ENCODE data around the gene SNED1. TPM values are rescaled to one million over a fixed set of nuclear protein-coding genes. Genes with fewer than 3 reads are reported as not detected.

SNED1 gene
- total RNA-seq, 1 donor from 2014 or later: 19.4 TPM

DNA sequence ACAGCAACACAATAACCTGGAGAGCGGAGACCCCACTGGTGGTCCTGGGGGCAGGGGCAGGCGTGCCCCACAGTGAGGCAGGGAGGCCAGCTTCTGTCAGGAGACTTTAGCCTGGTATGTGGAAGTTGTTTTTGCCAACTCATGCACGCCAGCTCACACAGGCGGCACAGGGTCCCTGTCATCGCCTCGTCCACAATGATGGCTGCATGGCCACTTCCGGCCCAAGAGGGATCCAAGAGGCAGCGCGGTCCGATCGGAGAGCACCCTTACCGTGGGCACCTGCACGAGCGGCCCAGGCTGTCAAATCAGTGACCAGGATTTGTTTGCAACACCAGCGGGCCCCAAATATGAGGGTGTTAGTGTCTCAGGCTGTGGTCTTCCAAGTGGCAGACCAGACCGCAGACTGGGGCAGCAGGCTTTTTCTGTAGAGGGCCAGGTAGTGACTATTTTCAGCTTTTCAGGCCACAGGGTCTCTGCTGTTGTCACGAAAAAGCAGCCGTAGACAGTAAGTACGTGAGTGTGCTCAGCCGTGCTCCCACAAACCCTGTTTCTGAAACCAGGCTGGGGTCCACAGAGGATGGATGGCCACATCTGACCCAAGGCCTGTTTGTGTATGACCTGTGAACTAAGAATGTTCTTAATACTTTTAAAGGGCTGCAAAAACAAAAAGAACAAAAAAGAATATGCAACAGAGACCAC, 21.2 kb downstream of the SNED1 start:
- peak; percentile 77 for DNase-seq (ENCODE audit: extremely low spot score, unreplicated experiment)
- H3K4me3 Mint-ChIP-seq (ENCODE audit: unreplicated experiment): no peak overlapping the region
- no peaks in the 10 kb centered on the region for H3K36me3 Mint-ChIP-seq (ENCODE audit: unreplicated experiment)
- TF ChIP-seq, protein P1, sequence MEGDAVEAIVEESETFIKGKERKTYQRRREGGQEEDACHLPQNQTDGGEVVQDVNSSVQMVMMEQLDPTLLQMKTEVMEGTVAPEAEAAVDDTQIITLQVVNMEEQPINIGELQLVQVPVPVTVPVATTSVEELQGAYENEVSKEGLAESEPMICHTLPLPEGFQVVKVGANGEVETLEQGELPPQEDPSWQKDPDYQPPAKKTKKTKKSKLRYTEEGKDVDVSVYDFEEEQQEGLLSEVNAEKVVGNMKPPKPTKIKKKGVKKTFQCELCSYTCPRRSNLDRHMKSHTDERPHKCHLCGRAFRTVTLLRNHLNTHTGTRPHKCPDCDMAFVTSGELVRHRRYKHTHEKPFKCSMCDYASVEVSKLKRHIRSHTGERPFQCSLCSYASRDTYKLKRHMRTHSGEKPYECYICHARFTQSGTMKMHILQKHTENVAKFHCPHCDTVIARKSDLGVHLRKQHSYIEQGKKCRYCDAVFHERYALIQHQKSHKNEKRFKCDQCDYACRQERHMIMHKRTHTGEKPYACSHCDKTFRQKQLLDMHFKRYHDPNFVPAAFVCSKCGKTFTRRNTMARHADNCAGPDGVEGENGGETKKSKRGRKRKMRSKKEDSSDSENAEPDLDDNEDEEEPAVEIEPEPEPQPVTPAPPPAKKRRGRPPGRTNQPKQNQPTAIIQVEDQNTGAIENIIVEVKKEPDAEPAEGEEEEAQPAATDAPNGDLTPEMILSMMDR (IDR thresholded peaks at IDR 0.05): no peak
- H3K9me3 Mint-ChIP-seq (ENCODE audit: unreplicated experiment): peaks cover 15% of the 10 kb centered on the region
- no peak overlapping the region for H3K27ac Mint-ChIP-seq (ENCODE audit: unreplicated experiment)
- H3K4me1 Mint-ChIP-seq (ENCODE audit: unreplicated experiment): no peaks in the 10 kb centered on the region
- peaks cover 28% of the 10 kb centered on the region for H3K27me3 Mint-ChIP-seq (ENCODE audit: unreplicated experiment)

DNA sequence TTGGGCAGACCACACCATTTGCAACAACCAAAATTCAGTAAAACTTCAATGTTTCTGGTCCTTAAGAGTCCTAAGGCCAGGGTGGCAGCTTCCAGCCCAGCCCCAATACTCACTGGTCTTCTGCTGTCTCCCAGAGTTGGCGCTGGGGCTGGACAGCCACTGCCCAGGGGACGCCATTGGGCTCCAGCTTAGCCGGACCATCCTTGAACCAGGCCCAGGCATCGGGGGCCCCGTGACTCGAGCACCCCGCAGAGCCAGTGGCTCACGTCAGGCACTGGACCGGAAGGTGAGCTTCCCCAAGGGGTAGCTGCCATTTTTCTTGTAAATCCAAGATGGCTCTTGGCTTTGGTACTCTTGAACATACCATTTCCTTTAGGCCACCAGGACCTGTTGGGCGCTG, 21.8 kb downstream of the SNED1 start:
- Mint-ChIP-seq H3K4me1 (ENCODE audit: unreplicated experiment) (no peaks in the 10 kb centered on the region), H3K9me3 (ENCODE audit: unreplicated experiment) (peaks cover 15% of the 10 kb centered on the region), H3K27ac (ENCODE audit: unreplicated experiment) (no peak overlapping the region), H3K27me3 (ENCODE audit: unreplicated experiment) (peaks cover 23% of the 10 kb centered on the region), H3K4me3 (ENCODE audit: unreplicated experiment) (no peak overlapping the region), H3K36me3 (ENCODE audit: unreplicated experiment) (no peaks in the 10 kb centered on the region)
- no peak for DNase-seq (ENCODE audit: extremely low spot score, unreplicated experiment)
- TF ChIP-seq, protein P1 (IDR thresholded peaks at IDR 0.05): no peak

DNA sequence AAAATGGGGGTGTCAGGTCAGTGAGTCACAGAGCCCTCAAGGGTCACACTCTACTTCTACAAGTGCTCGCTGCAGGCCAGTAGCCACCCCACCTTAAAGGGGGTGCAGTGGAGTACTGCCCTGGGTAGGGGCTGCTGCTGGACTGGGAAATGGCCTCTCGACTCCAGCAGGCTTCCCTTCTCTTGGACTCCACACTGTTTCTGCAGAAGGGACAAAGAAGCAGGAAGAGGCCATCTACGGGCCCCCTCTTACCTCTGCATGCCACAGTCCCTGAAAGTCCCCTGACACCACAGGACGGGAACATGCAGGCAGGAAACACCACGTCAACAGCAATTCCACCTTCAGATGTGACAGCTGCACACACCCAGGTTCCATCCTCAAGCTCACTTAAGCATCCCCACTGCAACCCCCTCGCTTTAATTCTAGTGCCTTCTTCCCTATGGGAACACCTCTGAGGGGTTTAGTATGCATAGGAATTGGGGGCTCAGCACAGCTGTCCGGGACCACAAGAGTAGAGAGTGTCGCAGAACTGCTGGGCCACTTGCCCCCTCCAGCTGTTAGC, 22.3 kb downstream of the SNED1 start:
- Mint-ChIP-seq H3K4me1 (ENCODE audit: unreplicated experiment) (no peaks in the 10 kb centered on the region), H3K27ac (ENCODE audit: unreplicated experiment) (no peak overlapping the region), H3K9me3 (ENCODE audit: unreplicated experiment) (peaks cover 18% of the 10 kb centered on the region), H3K27me3 (ENCODE audit: unreplicated experiment) (peaks cover 18% of the 10 kb centered on the region), H3K36me3 (ENCODE audit: unreplicated experiment) (peaks cover 3% of the 10 kb centered on the region), H3K4me3 (ENCODE audit: unreplicated experiment) (no peak overlapping the region)
- TF ChIP-seq, protein P1 (IDR thresholded peaks at IDR 0.05): no peak
- DNase-seq (ENCODE audit: extremely low spot score, unreplicated experiment): peak; percentile 73

DNA sequence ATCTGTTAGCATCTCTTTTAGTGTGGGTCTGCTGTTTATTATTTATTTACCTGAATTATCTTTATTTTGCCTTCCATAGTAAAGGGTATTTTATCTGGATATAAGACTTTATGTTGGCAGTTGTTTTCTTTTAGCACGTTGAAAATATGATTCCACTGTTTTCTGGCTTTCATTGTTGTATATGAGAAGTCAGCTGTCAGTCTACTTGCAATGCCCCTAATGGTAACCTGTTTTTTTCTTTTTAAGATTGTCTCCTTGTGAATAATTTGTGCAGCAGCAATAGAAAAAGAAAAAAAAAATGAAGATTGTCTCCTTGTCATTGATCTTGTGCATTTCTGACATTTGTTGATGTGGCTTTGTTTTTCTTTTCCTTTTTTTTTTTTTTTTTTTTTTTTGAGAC, 27.2 kb downstream of the SNED1 start:
- DNase-seq (ENCODE audit: extremely low spot score, unreplicated experiment): no peak
- H3K27ac Mint-ChIP-seq (ENCODE audit: unreplicated experiment): no peak overlapping the region
- peaks cover 14% of the 10 kb centered on the region for H3K27me3 Mint-ChIP-seq (ENCODE audit: unreplicated experiment)
- H3K4me1 Mint-ChIP-seq (ENCODE audit: unreplicated experiment): no peaks in the 10 kb centered on the region
- H3K36me3 Mint-ChIP-seq (ENCODE audit: unreplicated experiment): peaks cover 3% of the 10 kb centered on the region
- TF ChIP-seq, protein P1 (IDR thresholded peaks at IDR 0.05): no peak
- H3K4me3 Mint-ChIP-seq (ENCODE audit: unreplicated experiment): no peak overlapping the region
- peaks cover 34% of the 10 kb centered on the region for H3K9me3 Mint-ChIP-seq (ENCODE audit: unreplicated experiment)

DNA sequence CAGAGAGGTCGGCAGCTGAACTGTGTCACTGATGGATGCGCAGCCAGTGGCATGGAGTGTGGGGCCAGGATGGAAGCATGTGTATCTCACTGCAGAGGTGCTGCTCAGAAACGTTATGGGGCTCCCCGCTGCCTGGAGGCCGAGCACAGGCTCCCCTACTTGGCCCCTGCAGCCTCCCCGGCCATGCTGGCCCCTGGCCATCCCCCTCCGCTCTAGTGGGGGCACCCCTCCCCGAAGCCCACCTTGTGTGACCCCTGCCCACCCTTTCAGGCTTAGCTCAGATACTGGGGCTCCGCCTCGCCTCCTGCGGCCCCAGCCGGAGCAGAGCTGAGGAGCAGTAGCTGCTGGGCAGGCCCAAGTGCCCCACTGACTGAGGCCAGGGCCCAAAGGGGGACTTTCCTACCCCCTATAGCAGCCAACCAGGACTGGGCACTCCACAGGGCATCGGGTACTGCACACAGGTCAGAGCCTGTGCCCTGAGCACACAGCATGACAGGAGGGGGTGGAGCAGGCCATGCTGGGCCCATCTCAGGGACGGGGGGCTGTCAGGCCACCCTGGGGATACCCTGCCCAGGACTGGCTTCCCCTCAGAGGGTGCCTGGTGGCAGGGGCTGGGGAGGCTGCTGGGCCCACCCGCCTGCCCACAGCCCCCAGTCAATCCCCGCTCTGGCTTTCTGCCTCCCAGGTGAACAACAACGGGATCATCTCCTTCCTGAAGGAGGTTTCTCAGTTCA, 31.3 kb downstream of the SNED1 start:
- Mint-ChIP-seq H3K9me3 (ENCODE audit: unreplicated experiment) (peaks cover 20% of the 10 kb centered on the region), H3K36me3 (ENCODE audit: unreplicated experiment) (peaks cover 8% of the 10 kb centered on the region), H3K27ac (ENCODE audit: unreplicated experiment) (no peak overlapping the region), H3K27me3 (ENCODE audit: unreplicated experiment) (peaks cover 5% of the 10 kb centered on the region), H3K4me3 (ENCODE audit: unreplicated experiment) (no peak overlapping the region), H3K4me1 (ENCODE audit: unreplicated experiment) (no peaks in the 10 kb centered on the region)
- TF ChIP-seq, protein P1 (IDR thresholded peaks at IDR 0.05): no peak
- peak; percentile 84 for DNase-seq (ENCODE audit: extremely low spot score, unreplicated experiment)

All from osteocyte (in vitro differentiated cells).